Measurements from ENCODE around the gene CST2. TPM values are rescaled to one million over a fixed set of nuclear protein-coding genes. Genes with fewer than 3 reads are reported as not detected.
"Not testable (repeated sequence)": the region's sequence is repeated elsewhere in the genome, so short reads cannot be mapped to it uniquely, and the experiment has no call there.

CST2 gene
- total RNA-seq, 2 donors from 2014 or later = not detected

DNA sequence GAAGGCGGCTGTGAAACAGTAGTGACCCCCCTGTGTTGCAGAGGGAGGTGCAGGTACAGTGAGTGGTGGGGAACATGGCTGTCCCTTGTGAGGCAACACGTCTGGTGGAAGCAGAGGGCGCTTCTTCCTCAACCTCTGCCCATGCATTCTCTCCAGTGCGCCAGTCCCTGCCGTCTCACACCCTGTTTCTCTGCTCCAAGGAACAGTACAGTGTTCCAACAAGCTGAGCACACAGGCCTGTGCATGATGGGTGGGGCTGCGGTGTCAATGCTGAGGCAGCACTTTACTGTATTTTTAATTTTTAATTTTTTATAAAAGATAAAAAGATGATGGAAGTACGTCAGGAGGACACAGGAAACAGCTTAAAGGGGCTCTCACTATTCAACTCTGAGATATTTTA lies 32.5 kb downstream of the CST2 start:
- no peaks in the 10 kb centered on the region for H3K4me1 Mint-ChIP-seq (ENCODE audit: low read depth)
- no peak overlapping the region for H3K27ac Mint-ChIP-seq
- H3K36me3 Mint-ChIP-seq (ENCODE audit: insufficient read depth in 2 of 2) = no peaks in the 10 kb centered on the region
- DNase-seq (no peak), ATAC-seq (replicated peaks in 1 of 2) (no peak)
- peaks cover 16% of the 10 kb centered on the region for H3K27me3 Mint-ChIP-seq (ENCODE audit: low read depth)
- H3K9me3 Mint-ChIP-seq = peaks cover 0 to 3% of the 10 kb centered on the region in 2 donors
- no peak overlapping the region for H3K4me3 Mint-ChIP-seq

DNA sequence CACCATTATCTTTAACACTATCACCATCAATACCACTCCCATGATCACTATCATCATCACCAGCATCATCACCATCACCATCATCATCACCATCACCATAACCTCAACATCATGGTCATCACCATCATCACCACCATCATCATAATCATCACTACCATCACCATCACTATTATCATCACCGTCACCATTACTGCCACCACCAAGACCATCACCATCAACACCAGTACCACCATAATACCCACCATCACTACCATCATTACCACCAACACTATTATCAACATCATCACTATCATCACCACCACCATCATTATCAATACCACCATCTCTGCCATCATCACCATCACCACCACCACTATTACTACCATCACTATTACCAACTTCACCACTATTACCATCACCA lies 43.1 kb downstream of the CST2 start:
- Mint-ChIP-seq H3K36me3 (ENCODE audit: insufficient read depth in 2 of 2) (no peaks in the 10 kb centered on the region), H3K27me3 (ENCODE audit: low read depth) (no peaks in the 10 kb centered on the region), H3K27ac (no peak overlapping the region), H3K4me3 (no peak overlapping the region), H3K4me1 (ENCODE audit: low read depth) (no peaks in the 10 kb centered on the region), H3K9me3 (no peaks in the 10 kb centered on the region)
- no peak for DNase-seq
- no peak for ATAC-seq (replicated peaks in 1 of 2)

DNA sequence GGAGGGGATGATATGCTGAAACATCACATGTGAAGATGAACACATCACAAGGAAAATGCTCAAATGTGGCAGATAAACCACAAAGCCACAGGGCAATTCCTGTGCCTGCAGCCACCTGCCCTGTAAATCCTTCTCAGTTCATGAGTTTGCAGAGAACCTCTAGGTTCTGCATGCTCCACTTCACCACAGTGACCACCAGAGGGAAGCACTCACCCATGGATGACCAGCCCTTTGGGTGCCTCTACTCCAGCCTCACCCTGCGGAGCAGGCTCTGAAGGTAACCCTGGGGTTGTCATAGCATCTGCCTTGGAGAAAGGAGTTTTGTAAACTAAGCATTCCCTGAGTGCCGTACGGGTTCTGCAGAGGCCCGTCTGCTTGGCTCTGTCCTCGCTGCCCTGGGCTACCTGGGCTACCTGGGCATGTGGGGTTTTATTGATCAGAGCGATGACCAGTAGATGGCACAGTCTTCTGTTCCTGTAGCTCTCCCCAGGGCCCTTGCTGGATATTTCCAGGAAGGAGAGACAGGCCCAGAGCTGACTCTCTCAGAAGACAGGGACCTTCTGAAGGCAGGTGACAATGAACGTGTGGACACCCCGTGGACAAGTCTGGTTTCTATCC lies 44.1 kb downstream of the CST2 start:
- Mint-ChIP-seq H3K4me1 (ENCODE audit: low read depth) (no peaks in the 10 kb centered on the region), H3K4me3 (no peak overlapping the region), H3K9me3 (no peaks in the 10 kb centered on the region), H3K27me3 (ENCODE audit: low read depth) (no peaks in the 10 kb centered on the region), H3K27ac (no peak overlapping the region), H3K36me3 (ENCODE audit: insufficient read depth in 2 of 2) (no peaks in the 10 kb centered on the region)
- peak in 1 of 2 donors; percentile 57 for ATAC-seq (replicated peaks in 1 of 2)
- peak; percentile 10 to 15 for DNase-seq

DNA sequence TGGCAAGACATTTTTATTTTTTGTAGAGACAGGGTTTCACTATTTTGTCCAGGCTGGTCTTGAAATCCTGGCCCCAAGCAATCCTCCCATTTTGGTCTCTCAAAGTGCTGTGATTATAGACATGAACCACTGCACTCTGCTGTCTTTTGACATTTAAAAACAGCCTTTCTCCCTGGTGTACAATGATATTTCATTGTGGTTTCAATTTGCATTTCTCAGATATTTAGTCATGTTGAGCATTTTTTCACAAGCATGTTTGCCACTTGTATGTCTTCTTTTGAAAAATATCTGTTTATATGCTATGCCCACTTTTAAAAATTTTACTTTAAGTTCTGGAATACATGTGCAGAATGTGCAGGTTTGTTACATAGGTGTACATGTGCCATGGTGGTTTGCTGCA lies 47.9 kb downstream of the CST2 start:
- not testable (repeated sequence) for H3K27ac Mint-ChIP-seq

DNA sequence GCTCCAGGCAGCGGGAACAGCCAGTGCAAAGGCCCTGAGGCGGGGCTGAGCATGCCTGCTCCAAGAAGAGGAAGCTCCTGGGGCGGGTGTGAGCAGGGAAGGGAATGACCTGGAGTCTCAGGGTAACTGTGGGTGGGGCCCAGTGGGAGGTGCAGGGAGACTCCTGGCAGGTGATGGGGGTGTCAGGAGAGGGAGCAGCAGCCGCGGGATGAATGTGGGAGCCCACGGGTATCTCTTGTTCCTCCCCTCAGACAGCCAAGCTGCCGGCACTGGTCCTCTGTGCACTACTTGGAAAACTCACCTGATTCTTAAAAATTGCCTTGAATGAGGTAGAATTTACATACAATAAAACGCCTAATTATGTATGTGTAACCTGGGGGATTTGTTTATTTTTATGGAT lies 49.1 kb downstream of the CST2 start:
- not testable (repeated sequence) for H3K9me3 Mint-ChIP-seq; ATAC-seq (replicated peaks in 1 of 2); H3K27me3 Mint-ChIP-seq (ENCODE audit: low read depth); H3K27ac Mint-ChIP-seq; DNase-seq; H3K4me3 Mint-ChIP-seq; H3K36me3 Mint-ChIP-seq (ENCODE audit: insufficient read depth in 2 of 2); H3K4me1 Mint-ChIP-seq (ENCODE audit: low read depth)

More for the DNA sequence above, 47.9 kb downstream of the CST2 start:
- not testable (repeated sequence) for ATAC-seq (replicated peaks in 1 of 2); H3K4me1 Mint-ChIP-seq (ENCODE audit: low read depth); H3K4me3 Mint-ChIP-seq; DNase-seq; H3K9me3 Mint-ChIP-seq; H3K36me3 Mint-ChIP-seq (ENCODE audit: insufficient read depth in 2 of 2); H3K27me3 Mint-ChIP-seq (ENCODE audit: low read depth)

DNA sequence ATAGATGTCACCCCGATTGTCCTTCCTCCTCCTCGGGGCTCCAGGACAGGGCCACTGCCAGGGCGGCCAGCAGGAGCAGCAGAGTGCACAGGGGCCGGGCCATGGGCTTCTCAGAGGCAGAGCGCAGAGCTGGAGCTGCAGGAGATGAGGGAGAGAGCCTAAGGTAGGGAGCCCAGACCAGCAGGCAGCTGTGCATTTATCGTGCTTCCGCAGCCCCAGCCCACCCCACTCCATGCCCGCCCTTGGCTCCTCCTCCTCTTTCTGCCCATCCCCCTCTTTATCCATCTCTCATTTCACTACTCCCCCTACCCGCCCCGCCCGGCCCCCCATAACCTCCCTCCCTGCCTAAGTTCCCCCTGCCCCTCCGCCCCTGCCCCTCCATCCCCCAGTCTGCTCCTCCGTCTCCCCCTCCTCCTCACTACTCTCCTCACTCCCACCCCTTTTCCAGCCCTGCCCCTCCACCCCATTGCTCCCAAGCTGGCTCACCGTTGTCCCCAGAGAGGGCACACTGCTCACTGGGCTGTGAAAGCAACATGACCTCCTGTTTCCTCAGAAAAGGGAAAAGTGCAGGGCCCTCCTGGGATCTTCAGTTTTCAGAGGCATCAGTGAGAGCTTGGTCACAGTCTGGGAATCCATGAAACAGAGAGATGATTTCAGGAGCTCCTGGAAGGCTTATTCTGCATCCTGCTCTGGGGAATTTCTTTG lies 50.3 kb downstream of the CST2 start:
- no peak for DNase-seq
- no peaks in the 10 kb centered on the region for H3K4me1 Mint-ChIP-seq (ENCODE audit: low read depth)
- H3K27ac Mint-ChIP-seq = no peak overlapping the region
- ATAC-seq (replicated peaks in 1 of 2) = no peak
- H3K4me3 Mint-ChIP-seq = no peak overlapping the region
- H3K36me3 Mint-ChIP-seq (ENCODE audit: insufficient read depth in 2 of 2) = no peaks in the 10 kb centered on the region
- no peaks in the 10 kb centered on the region for H3K27me3 Mint-ChIP-seq (ENCODE audit: low read depth)
- H3K9me3 Mint-ChIP-seq = no peaks in the 10 kb centered on the region

DNA sequence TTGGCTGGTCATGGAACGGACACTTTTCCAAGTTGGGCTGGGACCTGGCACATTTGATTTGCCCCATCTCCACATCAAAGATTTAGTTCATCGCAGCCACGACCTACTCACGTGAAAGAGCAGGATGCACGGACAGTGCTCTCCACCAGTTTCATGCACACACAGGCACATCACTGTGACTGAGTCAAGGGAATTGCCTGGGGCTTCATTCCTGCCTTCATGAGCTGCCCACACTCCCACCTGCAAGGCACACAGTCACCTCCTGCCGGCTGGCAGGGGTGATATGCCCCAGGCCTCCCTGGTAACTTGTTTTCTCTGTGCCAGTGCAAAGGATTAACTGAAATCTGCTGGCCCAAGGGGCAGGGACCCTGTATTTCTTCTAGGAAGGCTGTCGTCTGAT lies 52.4 kb downstream of the CST2 start:
- ATAC-seq (replicated peaks in 1 of 2) (no peak), DNase-seq (no peak)
- Mint-ChIP-seq H3K27ac (no peak overlapping the region), H3K4me1 (ENCODE audit: low read depth) (no peaks in the 10 kb centered on the region), H3K4me3 (no peak overlapping the region), H3K27me3 (ENCODE audit: low read depth) (no peaks in the 10 kb centered on the region), H3K9me3 (no peaks in the 10 kb centered on the region), H3K36me3 (ENCODE audit: insufficient read depth in 2 of 2) (no peaks in the 10 kb centered on the region)

Other genes starting within 250 kb of the CST2 start
- gene CST9, start 220.8 kb downstream of the CST2 start, total RNA-seq = not detected
- under 1 TPM; 0.22 to 0.30 TPM for gene CST3, start 188.8 kb downstream of the CST2 start, total RNA-seq
- gene CST4, start 137.7 kb downstream of the CST2 start, total RNA-seq = not detected
- gene CST1, start 75.8 kb downstream of the CST2 start, total RNA-seq = not detected
- gene CST5, start 53.0 kb upstream of the CST2 start, total RNA-seq = not detected
- not detected for gene GGTLC1, start 162.1 kb upstream of the CST2 start, total RNA-seq